Metanephros (tissue), 1 donor: ENCODE results near the gene ENPP5. TPM values are rescaled to one million over a fixed set of nuclear protein-coding genes. Genes with fewer than 3 reads are reported as not detected.

ENCODE experiments used
- total RNA-seq: library from RNA; depleted of rRNA; stranded (reverse); fragments of >200 nt; gene quantifications from one replicate; pipeline ENCODE4 v1.2.3, GENCODE V29; 2014

The ENPP5 gene
- 14.6 TPM for total RNA-seq

DNA sequence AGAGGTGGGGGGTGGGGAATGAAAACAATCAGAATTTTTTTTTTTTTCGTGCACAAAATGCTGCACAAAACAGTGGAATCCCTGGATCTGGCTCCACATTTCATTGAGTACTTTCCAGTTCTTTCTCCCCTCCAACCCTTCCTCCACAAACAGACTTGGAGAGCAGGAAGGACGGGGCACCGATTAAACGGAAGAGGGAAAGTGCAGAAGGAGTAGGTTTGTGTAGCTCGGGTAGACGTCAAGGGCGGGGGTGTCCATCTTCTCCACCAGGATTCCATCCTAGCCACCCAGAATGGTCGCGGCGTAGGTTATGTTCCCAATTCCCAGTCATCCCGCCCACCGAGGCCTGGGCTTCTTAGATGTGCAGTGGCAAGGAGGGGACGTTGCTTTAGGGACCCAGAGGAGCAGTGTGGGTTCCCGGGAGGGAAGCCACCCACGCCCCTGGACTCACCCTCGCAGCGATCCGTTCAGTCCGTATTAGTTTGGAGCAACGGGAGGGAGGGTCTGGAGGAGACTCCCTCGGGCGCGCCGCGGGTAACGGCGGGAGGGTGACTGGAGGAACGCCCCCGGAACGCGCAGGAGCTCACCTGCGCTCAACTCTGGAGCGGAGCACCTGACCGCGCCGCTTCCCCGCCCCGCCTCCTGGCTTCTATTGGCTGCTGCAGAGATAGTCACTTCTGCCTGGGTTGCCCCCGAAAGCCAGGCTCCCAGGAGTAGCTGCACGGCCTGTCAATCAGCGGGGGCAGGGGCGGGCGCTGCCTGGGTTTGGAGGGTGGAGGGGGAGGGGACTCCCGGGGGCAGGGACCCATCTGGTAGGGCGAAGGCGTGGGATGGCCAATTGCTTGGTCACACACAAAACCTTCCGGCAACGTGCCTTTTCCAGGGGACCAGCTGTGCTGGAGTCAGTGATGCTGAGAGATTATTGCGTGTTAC lies at the start of gene ENPP5:
TSS of gene ENPP5 (minus strand) at position 624 of the 933 bp plus-strand sequence. CDS start 2,718 bp downstream, outside the sequence.

DNA sequence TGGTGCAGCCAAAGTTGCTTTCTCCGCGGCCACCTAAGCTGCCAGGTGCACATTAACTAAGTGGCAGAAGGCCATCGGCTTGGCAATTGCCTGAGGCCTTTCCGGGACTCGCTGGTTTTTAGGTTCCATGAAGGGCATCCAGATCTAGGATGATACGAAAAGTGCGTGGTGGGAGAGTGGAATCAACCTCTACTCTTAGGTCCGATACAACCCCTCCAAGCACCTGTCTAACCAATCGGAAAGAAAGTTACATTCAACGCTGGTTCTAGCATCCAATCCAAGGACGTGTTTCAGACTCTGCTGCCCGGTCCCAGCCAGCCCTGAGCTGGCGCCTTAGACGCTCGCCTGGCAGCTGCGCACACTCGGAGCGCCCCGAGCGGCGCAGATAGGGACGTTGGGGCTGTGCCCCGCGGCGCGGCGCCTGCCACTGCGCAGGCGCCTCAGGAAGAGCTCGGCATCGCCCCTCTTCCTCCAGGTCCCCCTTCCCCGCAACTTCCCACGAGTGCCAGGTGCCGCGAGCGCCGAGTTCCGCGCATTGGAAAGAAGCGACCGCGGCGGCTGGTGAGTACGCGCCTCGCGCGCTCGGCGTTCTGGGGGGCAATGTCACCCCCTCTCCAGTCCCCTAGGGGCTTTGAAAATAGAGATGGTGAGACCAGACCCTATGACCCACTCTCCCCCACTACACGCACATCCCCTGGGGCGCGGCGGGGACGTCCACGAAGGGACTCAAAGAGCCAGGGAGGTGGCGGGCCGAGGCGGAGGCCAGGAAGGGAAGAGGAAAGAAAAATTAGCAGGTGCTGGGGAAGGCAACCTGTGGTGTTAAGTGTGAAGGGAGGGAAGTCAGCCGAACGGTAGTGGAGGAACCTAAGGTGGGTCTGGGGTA lies 40.9 kb downstream of the ENPP5 start, which contains the start of gene ENPP4:
TSS of gene ENPP4 (plus strand) at position 361 of the 883 bp plus-strand sequence. CDS start 9,595 bp downstream, outside the sequence.

Other genes starting within 250 kb of the ENPP5 start
- 67.4 TPM for gene CLIC5, start 155.1 kb downstream of the ENPP5 start, total RNA-seq
- 16.8 TPM for gene ENPP4, start 41.0 kb downstream of the ENPP5 start, total RNA-seq